Neuronal stem cell (in vitro differentiated cells): ENCODE results near the gene ATP5F1B. TPM values are rescaled to one million over a fixed set of nuclear protein-coding genes. Genes with fewer than 3 reads are reported as not detected.

Experiments used
- DNase-seq: peaks from one replicate; pipeline ENCODE4 v3.0.0-alpha.2; 2013; ENCODE audit warnings: low spot score
- H2AFZ ChIP-seq: one replicate; pipeline ENCODE4 v1.6.1; 2013; ENCODE audit warnings: mild to moderate bottlenecking, low read length, inconsistent platforms
- H2AK5ac ChIP-seq: 2 replicates; pipeline ENCODE4 v1.6.1; 2013; ENCODE audit warnings: low read depth, mild to moderate bottlenecking, inconsistent platforms, low read length, moderate library complexity, mixed read lengths
- H2BK120ac ChIP-seq: 2 replicates; pipeline ENCODE4 v1.6.1; 2013; ENCODE audit warnings: low read depth, mild to moderate bottlenecking, inconsistent platforms, low read length, moderate library complexity, mixed read lengths
- H2BK12ac ChIP-seq: one replicate; pipeline ENCODE4 v1.6.1; 2013; ENCODE audit warnings: low read length, inconsistent platforms
- H2BK15ac ChIP-seq: 2 replicates; pipeline ENCODE4 v1.6.1; 2013; ENCODE audit warnings: mild to moderate bottlenecking, low read length, inconsistent platforms, mixed read lengths
- H2BK5ac ChIP-seq: one replicate; pipeline ENCODE4 v1.6.1; 2013; ENCODE audit warnings: inconsistent platforms, mild to moderate bottlenecking, low read length, moderate library complexity
- H3K14ac ChIP-seq: one replicate; pipeline ENCODE4 v1.6.1; 2013; ENCODE audit warnings: low read length, inconsistent platforms
- H3K18ac ChIP-seq: 2 replicates; pipeline ENCODE4 v1.6.1; 2013; ENCODE audit warnings: low read length, inconsistent platforms
- H3K23ac ChIP-seq: 2 replicates; pipeline ENCODE4 v1.6.1; 2013; ENCODE audit warnings: low read depth, mild to moderate bottlenecking, mixed read lengths, low read length, inconsistent platforms; ENCODE audit not compliant: poor library complexity
- H3K27ac ChIP-seq: replicated peaks from 3 replicates; pipeline ENCODE4 v1.5.1; 2013; ENCODE audit warnings: low read length, inconsistent platforms
- H3K27me3 ChIP-seq, 3 experiments: 2 replicates each; pipeline ENCODE4 v1.6.1; 2013; ENCODE audit warnings: low read length in 3 of 3, mild to moderate bottlenecking in 2 of 3, inconsistent platforms in 1 of 3, low read depth in 1 of 3, mixed read lengths in 1 of 3, moderate library complexity in 1 of 3; ENCODE audit not compliant: control insufficient read depth in 3 of 3, insufficient read depth in 3 of 3
- H3K36me3 ChIP-seq, 2 donors: replicated peaks in 1 of 2; 2 replicates each; pipeline ENCODE4 v1.6.1; 2013; ENCODE audit warnings: low read length in 2 of 2; ENCODE audit not compliant: control insufficient read depth in 2 of 2, insufficient read depth in 2 of 2
- H3K4ac ChIP-seq: 2 replicates; pipeline ENCODE4 v1.6.1; 2013; ENCODE audit warnings: inconsistent platforms, mild to moderate bottlenecking, low read length, moderate library complexity
- H3K4me1 ChIP-seq, 2 donors: 1 replicate in 1 of 2; 2 replicates in 1 of 2; pipeline ENCODE4 v1.6.1; 2013; ENCODE audit warnings: low read length in 2 of 2, low read depth in 1 of 2; ENCODE audit not compliant: control insufficient read depth in 2 of 2, insufficient read depth in 1 of 2
- H3K4me2 ChIP-seq: one replicate; pipeline ENCODE4 v1.6.1; 2013; ENCODE audit warnings: mild to moderate bottlenecking, low read length, inconsistent platforms; ENCODE audit not compliant: insufficient read depth, poor library complexity, severe bottlenecking
- H3K4me3 ChIP-seq, 2 donors: 2 replicates each; pipeline ENCODE4 v1.5.1; 2013; ENCODE audit warnings: low read length in 2 of 2, mild to moderate bottlenecking in 2 of 2, inconsistent platforms in 1 of 2, moderate library complexity in 1 of 2
- H3K79me1 ChIP-seq: one replicate; pipeline ENCODE4 v1.6.1; 2013; ENCODE audit warnings: low read depth, mild to moderate bottlenecking, inconsistent platforms, low read length, moderate library complexity
- H3K9ac ChIP-seq: one replicate; pipeline ENCODE4 v1.6.1; 2013; ENCODE audit warnings: mild to moderate bottlenecking, low read depth, low read length, inconsistent platforms; ENCODE audit not compliant: poor library complexity
- H3K9me3 ChIP-seq, 2 donors: replicated peaks in 1 of 2; 2 replicates each; pipeline versions ENCODE3 to v1.6.1; 2013; ENCODE audit warnings: low read length in 2 of 2, mild to moderate bottlenecking in 2 of 2, inconsistent platforms in 1 of 2, low read depth in 1 of 2, mixed read lengths in 1 of 2, moderate library complexity in 1 of 2; ENCODE audit not compliant: control insufficient read depth in 2 of 2, insufficient read depth in 1 of 2
- H4K8ac ChIP-seq: one replicate; pipeline ENCODE4 v1.6.1; 2013; ENCODE audit warnings: low read depth, mild to moderate bottlenecking, inconsistent platforms, low read length, moderate library complexity
- H4K91ac ChIP-seq: one replicate; pipeline ENCODE4 v1.6.1; 2013; ENCODE audit warnings: low read length, low read depth, mild to moderate bottlenecking, inconsistent platforms; ENCODE audit not compliant: poor library complexity
- WGBS, 2 donors: extraction: QIAGEN DNeasy Blood & Tissue Kit; methylation state at CpG; one replicate each; pipeline ENCODE4 v1.1.7; 2013; ENCODE audit warnings: missing lambda C conversion rate in 2 of 2, mixed read lengths in 1 of 2; ENCODE audit not compliant: insufficient read length in 2 of 2, insufficient replicate concordance in 1 of 2; ENCODE audit errors: extremely low coverage in 2 of 2; 5-methylcytosine and 5-hydroxymethylcytosine counted together
- small RNA-seq: library from polyadenylated mRNA; stranded (forward); fragments of <200 nt; extraction: miRNeasy Mini kit (QIAGEN cat#:217004); gene quantifications from one replicate; pipeline ENCODE3, GENCODE V24; 2013; ENCODE audit not compliant: insufficient read depth

ATP5F1B gene

DNA sequence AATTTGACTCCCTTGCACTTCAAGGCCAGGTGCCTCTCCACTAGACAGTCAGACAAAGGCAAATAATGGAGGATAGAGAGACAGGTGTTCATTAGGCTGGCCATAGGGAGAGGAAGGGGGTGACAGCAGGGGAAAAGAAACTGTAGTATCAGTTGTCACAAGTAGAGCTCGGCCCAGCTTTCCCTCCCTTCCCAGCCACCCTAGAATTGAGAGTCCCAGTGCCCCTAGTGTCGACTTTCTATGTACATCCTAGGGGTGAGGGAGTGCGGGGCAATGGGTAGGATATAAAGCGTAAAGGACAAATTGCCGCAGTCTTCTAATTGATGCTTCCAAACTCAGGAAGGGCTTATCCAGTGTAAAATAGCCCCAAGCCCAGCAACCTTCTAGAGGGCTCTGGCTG is 54.7 kb downstream of the ATP5F1B start:
- WGBS, 2 donors: no CpG with 5 or more reads among the region's 5 CpGs

DNA sequence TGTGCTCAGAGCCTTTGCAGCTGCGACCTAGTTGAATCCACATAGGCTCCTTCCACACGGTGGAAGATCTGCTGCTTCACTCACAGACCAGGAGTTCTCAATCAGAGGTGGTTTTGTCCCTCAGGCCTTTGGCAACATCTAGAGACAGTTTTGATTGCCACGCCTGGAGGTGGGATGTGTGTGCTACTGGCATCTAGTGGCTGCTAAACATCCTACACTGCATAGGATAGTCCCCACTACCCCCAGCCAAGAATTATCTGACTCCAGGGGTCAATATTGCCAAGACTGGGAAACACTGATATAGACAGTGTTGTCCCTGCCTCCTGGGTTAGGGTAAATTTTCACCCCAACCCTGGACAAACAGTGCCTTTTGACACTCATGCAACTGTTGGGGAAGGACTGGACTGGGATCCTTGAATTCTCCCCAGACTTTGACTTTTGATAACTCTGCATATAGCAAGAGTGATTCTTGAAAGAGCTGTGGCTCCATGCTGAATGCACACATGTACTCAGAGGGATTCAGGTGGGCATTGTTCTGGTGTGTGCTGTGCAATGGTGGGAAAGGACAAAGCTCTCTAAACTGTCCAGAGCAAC is 55.5 kb downstream of the ATP5F1B start:
- Histone ChIP-seq H2AK5ac (no peak overlapping the region), H3K4me3 (no peak overlapping the region), H2BK15ac (no peak overlapping the region), H3K4ac (no peak overlapping the region), H2BK120ac (no peak overlapping the region), H3K27ac (no peak overlapping the region), H4K8ac (no peak overlapping the region), H2BK12ac (no peak overlapping the region), H2AFZ (no peak overlapping the region), H2BK5ac (no peak overlapping the region), H4K91ac (no peak overlapping the region), H3K23ac (no peak overlapping the region), H3K79me1 (no peaks in the 10 kb centered on the region), H3K18ac (no peak overlapping the region), H3K4me1 (peaks cover 0 to 7% of the 10 kb centered on the region in 2 donors), H3K9ac (no peak overlapping the region), H3K9me3 (no peaks in the 10 kb centered on the region), H3K4me2 (no peak overlapping the region), H3K14ac (no peak overlapping the region), H3K27me3 (no peaks in the 10 kb centered on the region), H3K36me3 (peaks cover 9 to 48% of the 10 kb centered on the region in 2 donors)
- no CpG with 5 or more reads among the region's 3 CpGs for WGBS, 2 donors
- DNase-seq: no peak

More for the DNA sequence above, 54.7 kb downstream of the ATP5F1B start:
- Histone ChIP-seq H4K8ac (no peak overlapping the region), H3K4me1 (peaks cover 2 to 7% of the 10 kb centered on the region in 2 donors), H3K27me3 (no peaks in the 10 kb centered on the region), H2BK120ac (no peak overlapping the region), H3K23ac (no peak overlapping the region), H2AK5ac (no peak overlapping the region), H3K18ac (peak overlapping the region; percentile 29), H2BK15ac (no peak overlapping the region), H2BK5ac (no peak overlapping the region), H3K4me3 (no peak overlapping the region), H3K9ac (no peak overlapping the region), H2BK12ac (no peak overlapping the region), H3K4ac (no peak overlapping the region), H3K36me3 (peaks cover 12 to 55% of the 10 kb centered on the region in 2 donors), H2AFZ (no peak overlapping the region), H3K27ac (no peak overlapping the region), H4K91ac (no peak overlapping the region), H3K4me2 (no peak overlapping the region), H3K14ac (no peak overlapping the region), H3K79me1 (no peaks in the 10 kb centered on the region), H3K9me3 (no peaks in the 10 kb centered on the region)
- DNase-seq: no peak

DNA sequence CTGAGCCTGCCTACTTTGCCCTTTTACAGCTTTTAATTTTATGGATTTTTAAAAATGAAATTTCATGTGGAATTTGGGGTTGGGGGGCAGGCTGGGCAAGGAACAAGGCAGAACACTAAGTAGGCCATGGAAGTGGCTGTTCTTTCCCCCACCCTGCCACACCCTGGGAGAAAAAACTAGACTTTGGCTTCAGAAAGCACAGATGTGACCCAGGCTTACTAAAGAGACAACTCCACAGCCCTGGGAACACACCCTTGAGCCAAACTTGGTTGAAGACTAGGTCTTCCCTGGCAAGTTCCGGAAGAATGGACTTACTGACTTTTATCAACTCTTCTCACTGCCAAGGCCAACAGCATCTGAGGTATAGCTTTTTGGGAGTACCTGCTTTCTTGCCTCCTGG is 56.0 kb downstream of the ATP5F1B start:
- H3K14ac ChIP-seq: no peak overlapping the region
- H3K27me3 ChIP-seq: no peaks in the 10 kb centered on the region
- no peak overlapping the region for H3K9ac ChIP-seq
- H3K79me1 ChIP-seq: no peaks in the 10 kb centered on the region
- H3K4me1 ChIP-seq: peaks cover 0 to 7% of the 10 kb centered on the region in 2 donors
- H2AFZ ChIP-seq: no peak overlapping the region
- no peak overlapping the region for H2BK120ac ChIP-seq
- no peak overlapping the region for H3K4ac ChIP-seq
- no peak overlapping the region for H2BK15ac ChIP-seq
- no peak overlapping the region for H3K23ac ChIP-seq
- H2BK12ac ChIP-seq: no peak overlapping the region
- H3K4me3 ChIP-seq: no peak overlapping the region
- H4K91ac ChIP-seq: no peak overlapping the region
- peaks cover 8 to 46% of the 10 kb centered on the region in 2 donors for H3K36me3 ChIP-seq
- H2AK5ac ChIP-seq: no peak overlapping the region
- no peak for DNase-seq
- H3K4me2 ChIP-seq: no peak overlapping the region
- WGBS, 2 donors: no CpG with 5 or more reads among the region's 1 CpG
- H3K18ac ChIP-seq: no peak overlapping the region
- no peaks in the 10 kb centered on the region for H3K9me3 ChIP-seq
- H2BK5ac ChIP-seq: no peak overlapping the region
- H3K27ac ChIP-seq: no peak overlapping the region
- H4K8ac ChIP-seq: no peak overlapping the region

Small RNA genes lying within 50 kb of the gene (small RNA-seq; reads per million reads assigned to genes)
- gene RN7SL809P: not detected
- not detected for gene RNU6-343P
- 333 reads per million, percentile 98 among the genes with 10 or more reads in this experiment for gene SNORD59A
